H9 (cell line): ENCODE measurements around the gene BRI3. TPM values are rescaled to one million over a fixed set of nuclear protein-coding genes. Genes with fewer than 3 reads are reported as not detected.
A peak's percentile ranks its signal among the peaks of the same experiment; 100 is the strongest.

Source experiments
- DNase-seq: peaks from one replicate; pipeline ENCODE4 v3.0.0-alpha.2; 2017
- H2AFZ ChIP-seq: one replicate; pipeline ENCODE4 v1.6.1; 2013; ENCODE audit warnings: mild to moderate bottlenecking, low read length, control low read depth, moderate library complexity
- H2AK5ac ChIP-seq: 2 replicates; pipeline ENCODE4 v1.6.1; 2013; ENCODE audit warnings: low read length, control low read depth, mixed read lengths; ENCODE audit not compliant: insufficient read length
- H2BK120ac ChIP-seq: one replicate; pipeline ENCODE4 v1.6.1; 2013; ENCODE audit warnings: low read depth, mild to moderate bottlenecking, low read length, control low read depth, inconsistent platforms; ENCODE audit not compliant: poor library complexity, severe bottlenecking
- H2BK12ac ChIP-seq: 2 replicates; pipeline ENCODE4 v1.6.1; 2013; ENCODE audit warnings: low read length, control low read depth, mixed read lengths, low read depth; ENCODE audit not compliant: insufficient read length
- H2BK15ac ChIP-seq: 2 replicates; pipeline ENCODE4 v1.6.1; 2013; ENCODE audit warnings: low read depth, low read length, control low read depth
- H2BK20ac ChIP-seq: one replicate; pipeline ENCODE4 v1.6.1; 2013; ENCODE audit warnings: low read depth, mild to moderate bottlenecking, low read length, control low read depth, inconsistent platforms; ENCODE audit not compliant: poor library complexity, severe bottlenecking
- H2BK5ac ChIP-seq: 2 replicates; pipeline ENCODE4 v1.6.1; 2013; ENCODE audit warnings: low read length, control low read depth, mixed read lengths; ENCODE audit not compliant: insufficient read length
- H3K14ac ChIP-seq: 2 replicates; pipeline ENCODE4 v1.6.1; 2013; ENCODE audit warnings: low read length, control low read depth; ENCODE audit not compliant: insufficient read depth
- H3K18ac ChIP-seq: 2 replicates; pipeline ENCODE4 v1.6.1; 2013; ENCODE audit warnings: low read depth, mild to moderate bottlenecking, mixed read lengths, low read length, control low read depth; ENCODE audit not compliant: insufficient read length
- H3K23ac ChIP-seq: 2 replicates; pipeline ENCODE4 v1.6.1; 2013; ENCODE audit warnings: low read length, control low read depth, mixed read lengths, low read depth; ENCODE audit not compliant: insufficient read length
- H3K23me2 ChIP-seq: 2 replicates; pipeline ENCODE4 v1.6.1; 2013; ENCODE audit warnings: low read depth, mild to moderate bottlenecking, mixed read lengths, low read length, control low read depth; ENCODE audit not compliant: insufficient read length, poor library complexity, severe bottlenecking
- H3K27ac ChIP-seq: 2 replicates; pipeline ENCODE4 v1.5.1; 2013; ENCODE audit warnings: low read length, control low read depth, mixed read lengths, low read depth; ENCODE audit not compliant: insufficient read length
- H3K27me3 ChIP-seq: 2 replicates; pipeline ENCODE4 v1.6.1; 2013; ENCODE audit warnings: low read length, control low read depth, inconsistent platforms; ENCODE audit not compliant: insufficient read depth
- H3K4ac ChIP-seq: 2 replicates; pipeline ENCODE4 v1.6.1; 2013; ENCODE audit warnings: low read depth, mild to moderate bottlenecking, control low read depth, inconsistent platforms, low read length, moderate library complexity
- H3K4me1 ChIP-seq: 2 replicates; pipeline ENCODE4 v1.6.1; 2013; ENCODE audit warnings: low read length, control low read depth, inconsistent platforms; ENCODE audit not compliant: insufficient read depth
- H3K4me2 ChIP-seq: 2 replicates; pipeline ENCODE4 v1.6.1; 2013; ENCODE audit warnings: low read length, control low read depth, mixed read lengths; ENCODE audit not compliant: insufficient read length, insufficient read depth
- H3K56ac ChIP-seq: 2 replicates; pipeline ENCODE4 v1.6.1; 2013; ENCODE audit warnings: low read depth, mild to moderate bottlenecking, mixed read lengths, low read length, control low read depth; ENCODE audit not compliant: insufficient read length
- H3K79me1 ChIP-seq: 2 replicates; pipeline ENCODE4 v1.6.1; 2013; ENCODE audit warnings: low read depth, mild to moderate bottlenecking, moderate library complexity, low read length, control low read depth, inconsistent platforms; ENCODE audit not compliant: insufficient read depth, poor library complexity, severe bottlenecking
- H3K79me2 ChIP-seq: 2 replicates; pipeline ENCODE4 v1.6.1; 2013; ENCODE audit warnings: low read length, control low read depth, inconsistent platforms; ENCODE audit not compliant: insufficient read depth
- H3K9ac ChIP-seq: 2 replicates; pipeline ENCODE4 v1.6.1; 2013; ENCODE audit warnings: low read length, control low read depth, mixed read lengths; ENCODE audit not compliant: insufficient read length; ENCODE audit errors: extremely low read depth
- H3K9me3 ChIP-seq: one replicate; pipeline ENCODE4 v1.6.1; 2013; ENCODE audit warnings: low read depth, low read length, inconsistent platforms; ENCODE audit not compliant: control insufficient read depth
- H3T11ph ChIP-seq: one replicate; pipeline ENCODE4 v1.6.1; 2013; ENCODE audit warnings: mild to moderate bottlenecking, low read length, control low read depth, inconsistent platforms
- H4K20me1 ChIP-seq: one replicate; pipeline ENCODE4 v1.6.1; 2013; ENCODE audit not compliant: control insufficient read depth, insufficient read length, insufficient read depth
- H4K5ac ChIP-seq: 2 replicates; pipeline ENCODE4 v1.6.1; 2013; ENCODE audit warnings: low read depth, mild to moderate bottlenecking, mixed read lengths, low read length, control low read depth; ENCODE audit not compliant: insufficient read length
- H4K8ac ChIP-seq: replicated peaks from 2 replicates; pipeline ENCODE4 v1.6.1; 2013; ENCODE audit warnings: low read length, control low read depth, mixed read lengths, low read depth; ENCODE audit not compliant: insufficient read length
- H4K91ac ChIP-seq: 2 replicates; pipeline ENCODE4 v1.6.1; 2013; ENCODE audit warnings: low read depth, mild to moderate bottlenecking, moderate library complexity, mixed read lengths, low read length, control low read depth; ENCODE audit not compliant: insufficient read length
- H3K27ac Mint-ChIP-seq, 3 experiments: 2 replicates in 2 of 3; 3 replicates in 1 of 3; pipeline ENCODE4 v1.8.0; 2020 to 2021; ENCODE audit warnings: mixed read lengths in 3 of 3, mild to moderate bottlenecking in 1 of 3, moderate library complexity in 1 of 3
- H3K27me3 Mint-ChIP-seq: 2 replicates; pipeline ENCODE4 v1.8.0; 2021; ENCODE audit warnings: low read depth, mild to moderate bottlenecking, moderate library complexity, mixed read lengths
- H3K36me3 Mint-ChIP-seq, 3 experiments: 2 replicates in 2 of 3; 3 replicates in 1 of 3; pipeline ENCODE4 v1.8.0; 2020 to 2021; ENCODE audit warnings: low read depth in 3 of 3, mixed read lengths in 3 of 3; ENCODE audit not compliant: insufficient read depth in 1 of 3
- H3K4me1 Mint-ChIP-seq, 2 experiments: 2 replicates each; pipeline ENCODE4 v1.8.0; 2020; ENCODE audit warnings: mixed read lengths in 2 of 2
- H3K4me3 Mint-ChIP-seq, 2 experiments: 2 replicates in 1 of 2; 3 replicates in 1 of 2; pipeline ENCODE4 v1.8.0; 2020 to 2021; ENCODE audit warnings: mild to moderate bottlenecking in 2 of 2, mixed read lengths in 2 of 2, moderate library complexity in 1 of 2
- H3K9me3 Mint-ChIP-seq, 2 experiments: 2 replicates in 1 of 2; 3 replicates in 1 of 2; pipeline ENCODE4 v1.8.0; 2020; ENCODE audit warnings: mild to moderate bottlenecking in 2 of 2, mixed read lengths in 2 of 2, moderate library complexity in 1 of 2
- WGBS: extraction: QIAGEN DNeasy Blood & Tissue Kit; methylation state at CpG from one replicate; pipeline ENCODE4 v1.1.7; 2013; ENCODE audit warnings: missing lambda C conversion rate, low lambda C conversion rate, mixed read lengths; ENCODE audit not compliant: insufficient read length; ENCODE audit errors: extremely low coverage; 5-methylcytosine and 5-hydroxymethylcytosine counted together
- total RNA-seq: library from RNA; stranded (reverse); gene quantifications from 2 replicates; pipeline ENCODE4 v1.2.1, GENCODE V29; 2021
- TF ChIP-seq, protein P1 (sequence below): fragments of 200-600 bp; sonication (generic); conservative IDR thresholded peaks from 3 replicates; pipeline ENCODE4 v1.8.0; 2021; ENCODE audit warnings: antibody characterized with exemption, mild to moderate bottlenecking

Gene BRI3
- total RNA-seq, 1 experiment from 2014 or later, result 102 TPM

DNA sequence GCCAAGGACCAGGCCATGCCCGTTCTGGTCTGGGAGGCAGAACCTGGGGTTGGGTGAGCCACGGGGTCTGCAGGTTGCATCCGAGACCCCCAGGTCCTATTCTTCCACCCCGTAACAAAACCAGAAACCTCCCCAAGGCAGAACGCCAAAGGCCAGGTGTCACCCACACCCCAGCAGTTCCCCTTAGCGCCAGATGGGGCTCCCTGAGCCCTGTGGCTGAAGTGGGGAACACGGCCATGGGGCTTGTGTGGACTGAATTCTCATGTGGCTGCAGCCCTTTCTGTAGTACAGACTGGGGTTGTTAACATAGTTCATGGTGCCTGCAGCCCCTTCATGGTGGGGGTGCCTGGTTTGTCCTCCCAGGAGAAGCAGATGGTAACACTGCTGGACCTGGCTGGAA, 10.2 kb downstream of the BRI3 start:
- no peak overlapping the region for H2BK5ac ChIP-seq
- no peak for DNase-seq
- H4K8ac ChIP-seq, result no peak overlapping the region
- H3K18ac ChIP-seq, result no peak overlapping the region
- H3K79me2 ChIP-seq, result 0 out of 2 replicates have a peak, but pooled peaks cover 2% of the 10 kb centered on the region
- Mint-ChIP-seq H3K27me3 (no peaks in the 10 kb centered on the region), H3K36me3 (peaks cover 8 to 51% (median 43%) of the 10 kb centered on the region in 3 experiments), H3K4me3 (no peak overlapping the region), H3K9me3 (no peaks in the 10 kb centered on the region), H3K27ac (peak overlapping the region in 2 of 3 experiments; percentile 47 to 55; a peak in 2 of 7 replicates), H3K4me1 (peaks cover 23 to 32% of the 10 kb centered on the region in 2 experiments)
- H3K9me3 ChIP-seq, result no peaks in the 10 kb centered on the region
- H3K14ac ChIP-seq, result no peak overlapping the region
- H2AFZ ChIP-seq, result no peak overlapping the region
- no peak overlapping the region for H3K4me2 ChIP-seq
- H3K27me3 ChIP-seq, result no peaks in the 10 kb centered on the region
- H2BK12ac ChIP-seq, result no peak overlapping the region
- H3K4ac ChIP-seq, result no peak overlapping the region
- no peak overlapping the region for H2AK5ac ChIP-seq
- no peak overlapping the region for H3K27ac ChIP-seq
- no peak overlapping the region for H3K23ac ChIP-seq
- H3K23me2 ChIP-seq, result no peaks in the 10 kb centered on the region
- H2BK120ac ChIP-seq, result no peak overlapping the region
- TF ChIP-seq, protein P1, sequence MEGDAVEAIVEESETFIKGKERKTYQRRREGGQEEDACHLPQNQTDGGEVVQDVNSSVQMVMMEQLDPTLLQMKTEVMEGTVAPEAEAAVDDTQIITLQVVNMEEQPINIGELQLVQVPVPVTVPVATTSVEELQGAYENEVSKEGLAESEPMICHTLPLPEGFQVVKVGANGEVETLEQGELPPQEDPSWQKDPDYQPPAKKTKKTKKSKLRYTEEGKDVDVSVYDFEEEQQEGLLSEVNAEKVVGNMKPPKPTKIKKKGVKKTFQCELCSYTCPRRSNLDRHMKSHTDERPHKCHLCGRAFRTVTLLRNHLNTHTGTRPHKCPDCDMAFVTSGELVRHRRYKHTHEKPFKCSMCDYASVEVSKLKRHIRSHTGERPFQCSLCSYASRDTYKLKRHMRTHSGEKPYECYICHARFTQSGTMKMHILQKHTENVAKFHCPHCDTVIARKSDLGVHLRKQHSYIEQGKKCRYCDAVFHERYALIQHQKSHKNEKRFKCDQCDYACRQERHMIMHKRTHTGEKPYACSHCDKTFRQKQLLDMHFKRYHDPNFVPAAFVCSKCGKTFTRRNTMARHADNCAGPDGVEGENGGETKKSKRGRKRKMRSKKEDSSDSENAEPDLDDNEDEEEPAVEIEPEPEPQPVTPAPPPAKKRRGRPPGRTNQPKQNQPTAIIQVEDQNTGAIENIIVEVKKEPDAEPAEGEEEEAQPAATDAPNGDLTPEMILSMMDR, result peak; percentile 51
- no peaks in the 10 kb centered on the region for H4K20me1 ChIP-seq
- no peak overlapping the region for H3K56ac ChIP-seq
- H3K4me1 ChIP-seq, result no peaks in the 10 kb centered on the region
- H3K9ac ChIP-seq, result no peak overlapping the region
- no peak overlapping the region for H2BK20ac ChIP-seq
- no peak overlapping the region for H3T11ph ChIP-seq
- no peak overlapping the region for H2BK15ac ChIP-seq
- no peak overlapping the region for H4K91ac ChIP-seq
- no CpG with 5 or more reads among the region's 7 CpGs for WGBS
- H4K5ac ChIP-seq, result no peak overlapping the region
- no peaks in the 10 kb centered on the region for H3K79me1 ChIP-seq
